GM19438 (cell line): ENCODE measurements around the gene CYBA.
A peak's percentile ranks its signal among the peaks of the same experiment; 100 is the strongest.

ENCODE experiments used
- ATAC-seq: cut with Tn5 transposase; IDR thresholded peaks from one replicate; pipeline ENCODE4 v1.9.1; 2021; ENCODE audit warnings: low read depth; ENCODE audit not compliant: unreplicated experiment

CYBA gene

DNA sequence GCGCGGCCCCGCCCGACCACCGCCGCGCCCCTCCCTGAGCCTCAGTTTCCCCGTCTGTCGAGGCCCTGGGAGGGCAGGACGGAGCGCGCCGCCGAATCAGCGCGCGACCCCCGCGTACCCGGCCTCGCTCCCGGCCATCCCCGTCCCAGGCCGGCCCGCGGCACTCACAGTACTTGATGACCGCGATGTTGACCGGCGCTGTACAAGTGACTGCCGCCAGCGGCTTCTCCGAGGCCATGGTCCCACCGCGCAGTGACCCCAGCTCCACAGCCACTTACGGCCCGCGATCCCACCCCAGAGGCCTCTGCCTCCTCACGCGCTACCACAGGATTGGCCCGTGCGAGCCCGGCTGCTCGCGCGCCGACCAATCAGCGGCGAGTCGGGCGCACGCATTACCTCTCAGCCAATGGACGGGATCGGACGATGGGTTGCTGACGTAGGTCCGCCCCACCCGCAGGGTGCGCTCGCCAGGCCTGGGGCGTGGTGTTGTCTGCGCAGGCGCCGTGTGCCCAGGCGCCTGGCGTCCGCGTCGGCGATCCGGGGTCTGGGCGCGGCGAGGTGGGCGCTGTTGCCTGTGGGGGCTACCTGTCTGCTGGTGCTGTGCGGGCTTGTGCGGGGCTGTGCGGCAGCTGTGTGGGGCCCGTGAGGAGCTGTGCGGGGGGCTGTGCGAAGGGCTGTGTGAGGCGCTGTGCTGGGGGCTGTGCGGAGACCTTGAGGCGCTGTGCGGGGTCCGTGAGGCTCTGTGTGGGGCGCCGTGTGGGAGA, 12.2 kb upstream of the CYBA start, which contains the start of gene MVD:
TSS of gene MVD (minus strand) at position 249 of the 764 bp plus-strand sequence. CDS start at position 238, 11 bp downstream.
- peak; percentile 92 for ATAC-seq

DNA sequence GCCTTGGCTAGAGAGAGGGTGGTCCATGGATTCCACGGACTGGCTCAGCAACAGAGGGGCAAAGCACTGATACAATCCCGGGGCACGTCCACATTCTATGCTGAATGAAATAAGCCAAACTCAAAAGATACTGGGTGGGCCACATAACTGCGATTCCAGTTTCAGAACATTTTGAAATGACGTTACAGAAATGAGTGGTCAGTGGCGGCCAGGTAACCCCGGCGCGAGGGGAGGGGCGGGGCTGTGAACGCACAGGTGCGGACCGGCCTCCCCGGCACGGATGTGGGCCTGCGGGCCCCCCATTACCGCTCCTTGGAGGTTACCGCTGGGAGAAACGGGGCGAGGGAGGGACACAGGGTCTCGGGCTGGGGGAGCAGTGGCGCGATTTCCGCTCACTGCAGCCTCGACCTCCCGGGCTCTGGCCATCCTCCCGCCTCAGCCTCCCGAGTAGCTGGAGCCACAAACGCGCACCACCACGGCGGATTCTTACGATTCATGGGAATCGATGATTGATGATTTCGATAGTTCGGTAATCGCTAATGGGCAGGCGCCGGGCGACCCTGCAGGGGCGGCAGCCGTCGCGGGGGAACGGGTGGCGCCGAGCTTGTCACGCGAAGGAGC, 11.5 kb upstream of the CYBA start:
- peak; percentile 4 for ATAC-seq

DNA sequence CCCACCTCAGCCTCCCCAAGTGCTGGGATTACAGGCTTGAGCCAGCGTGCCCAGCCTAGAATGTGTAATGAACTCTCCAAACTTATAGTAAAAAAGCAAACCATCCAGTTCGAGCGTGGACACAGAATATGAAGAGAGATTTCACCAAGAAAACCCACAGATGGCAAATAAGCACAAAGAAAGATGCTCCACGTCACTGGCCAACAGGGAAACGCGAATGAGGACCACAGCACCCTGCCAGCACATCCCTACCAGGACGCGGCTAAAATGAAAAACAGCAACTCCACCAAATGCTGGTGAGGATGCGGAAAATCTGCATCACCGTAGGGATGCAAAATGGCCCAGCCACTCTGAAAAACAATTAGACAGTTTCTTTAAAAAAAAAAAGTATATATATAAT, 10.6 kb upstream of the CYBA start:
- ATAC-seq: no peak

DNA sequence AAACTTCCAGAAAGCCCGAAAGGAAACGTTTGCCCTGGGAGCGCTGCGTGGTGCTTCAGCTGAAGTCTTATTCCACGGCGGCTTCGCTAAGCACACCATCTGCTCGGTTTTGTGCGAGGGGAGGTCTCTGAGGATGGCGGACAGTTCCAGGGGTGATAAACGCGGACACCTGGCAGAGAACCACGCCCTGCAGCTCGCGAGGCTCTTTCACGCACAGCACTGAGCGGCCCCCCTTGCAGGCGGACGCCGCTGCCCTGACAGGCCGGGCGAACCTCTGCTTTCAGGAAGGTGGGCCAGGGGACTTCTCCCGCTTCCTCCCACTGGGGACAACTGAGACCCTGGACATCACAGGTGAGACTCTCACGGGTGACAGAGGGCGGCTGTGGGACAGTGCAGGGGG, 8.3 kb upstream of the CYBA start:
- no peak for ATAC-seq

DNA sequence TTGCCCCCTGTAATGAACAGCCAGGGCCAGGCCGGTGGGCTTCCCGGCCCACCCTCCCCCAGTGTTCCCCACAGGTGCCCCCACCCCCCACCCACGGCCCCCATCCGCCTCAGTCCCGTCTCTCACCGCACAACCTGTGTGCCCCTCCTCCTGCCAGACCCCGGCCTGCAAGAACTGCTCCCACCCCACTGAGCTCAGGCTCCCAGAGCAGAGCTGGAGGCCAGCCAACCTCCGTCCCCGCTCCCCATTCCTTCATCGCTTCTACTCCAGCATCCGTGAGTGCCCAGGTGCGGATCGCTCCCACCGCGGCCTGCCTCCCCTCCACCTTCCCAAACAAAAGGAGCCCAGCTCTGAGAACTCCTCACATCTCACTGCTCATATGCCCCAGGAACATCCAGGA, 7.9 kb upstream of the CYBA start:
- no peak for ATAC-seq

DNA sequence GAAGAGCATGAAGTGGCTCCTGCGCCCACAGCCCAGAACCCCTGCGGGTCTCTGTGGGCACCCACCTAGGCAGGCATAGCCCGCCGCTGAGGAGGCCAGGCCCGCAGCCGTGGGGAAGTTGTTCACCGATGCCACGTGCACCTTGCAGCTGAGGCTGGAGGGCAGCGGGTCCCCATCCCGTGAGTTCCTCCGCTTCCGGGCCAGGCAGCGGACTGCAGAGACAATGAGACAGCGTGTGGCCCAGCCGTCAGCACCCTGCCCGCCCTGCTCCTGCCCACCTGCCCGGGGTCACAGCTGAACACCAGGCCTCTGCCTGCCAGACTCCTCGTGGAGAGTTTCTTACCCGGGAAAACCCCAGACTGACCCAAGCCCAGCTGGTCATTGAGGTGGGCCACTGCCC, 6.5 kb upstream of the CYBA start:
- ATAC-seq: no peak

DNA sequence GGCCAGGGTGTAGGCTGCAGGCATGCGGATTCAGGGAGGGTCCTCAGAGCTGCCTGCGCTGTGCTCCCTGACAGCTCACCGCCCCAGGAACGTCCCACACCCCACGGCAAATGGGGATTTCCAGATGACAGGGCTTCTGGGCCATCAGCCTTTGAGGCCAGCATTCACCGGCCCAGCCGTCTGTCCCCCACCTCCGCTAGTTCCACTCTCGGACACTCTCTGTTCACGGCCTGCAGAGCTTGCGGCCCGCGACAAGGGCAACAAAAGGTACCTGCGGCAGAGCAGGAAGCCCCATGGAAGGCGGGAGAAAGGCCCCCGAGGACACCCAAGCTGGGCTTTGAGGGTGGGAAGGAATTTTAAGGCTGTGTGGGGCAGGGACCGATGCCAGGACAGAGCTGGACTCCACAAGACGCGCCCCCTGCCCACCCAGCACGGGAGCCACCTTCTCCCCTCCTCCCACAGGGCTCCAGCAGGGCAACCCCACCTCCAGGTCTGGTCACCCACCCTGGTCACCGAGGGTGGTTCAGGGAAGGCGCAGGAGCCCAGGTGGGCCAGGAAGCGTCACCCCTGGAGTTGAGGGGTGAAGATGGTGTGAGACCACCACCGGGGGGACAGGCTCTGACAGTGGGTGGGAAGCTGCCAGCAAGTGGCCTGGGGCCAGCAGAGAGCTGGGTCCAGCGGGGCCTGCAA, 5.6 kb upstream of the CYBA start:
- no peak for ATAC-seq

DNA sequence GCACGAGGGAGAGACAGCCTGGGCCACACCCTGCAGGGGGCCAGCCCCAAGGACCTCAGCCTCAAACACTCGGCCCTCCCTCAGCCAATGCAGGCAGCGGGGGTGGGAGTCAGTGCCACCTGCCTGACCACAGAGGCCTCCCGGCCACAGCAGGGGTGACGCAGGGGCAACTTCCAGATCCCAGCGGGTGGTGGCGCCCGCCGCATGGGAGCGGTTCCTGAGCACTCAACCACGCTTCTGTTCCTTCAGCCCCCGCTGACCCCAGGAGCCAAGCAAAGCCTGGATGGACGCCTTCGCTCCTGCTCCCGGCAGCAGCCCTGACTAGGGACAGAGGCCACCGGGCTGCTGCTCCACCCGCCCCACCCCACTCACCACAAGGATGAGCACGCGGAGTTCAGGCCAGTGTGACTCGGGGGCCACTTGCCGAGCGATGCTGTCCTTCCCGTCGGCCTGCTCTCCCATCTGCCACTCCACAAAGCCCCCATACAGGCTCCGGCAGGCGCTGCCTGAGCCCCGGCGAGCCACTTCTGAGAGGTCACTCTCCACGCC, 5.0 kb upstream of the CYBA start:
- ATAC-seq: no peak

DNA sequence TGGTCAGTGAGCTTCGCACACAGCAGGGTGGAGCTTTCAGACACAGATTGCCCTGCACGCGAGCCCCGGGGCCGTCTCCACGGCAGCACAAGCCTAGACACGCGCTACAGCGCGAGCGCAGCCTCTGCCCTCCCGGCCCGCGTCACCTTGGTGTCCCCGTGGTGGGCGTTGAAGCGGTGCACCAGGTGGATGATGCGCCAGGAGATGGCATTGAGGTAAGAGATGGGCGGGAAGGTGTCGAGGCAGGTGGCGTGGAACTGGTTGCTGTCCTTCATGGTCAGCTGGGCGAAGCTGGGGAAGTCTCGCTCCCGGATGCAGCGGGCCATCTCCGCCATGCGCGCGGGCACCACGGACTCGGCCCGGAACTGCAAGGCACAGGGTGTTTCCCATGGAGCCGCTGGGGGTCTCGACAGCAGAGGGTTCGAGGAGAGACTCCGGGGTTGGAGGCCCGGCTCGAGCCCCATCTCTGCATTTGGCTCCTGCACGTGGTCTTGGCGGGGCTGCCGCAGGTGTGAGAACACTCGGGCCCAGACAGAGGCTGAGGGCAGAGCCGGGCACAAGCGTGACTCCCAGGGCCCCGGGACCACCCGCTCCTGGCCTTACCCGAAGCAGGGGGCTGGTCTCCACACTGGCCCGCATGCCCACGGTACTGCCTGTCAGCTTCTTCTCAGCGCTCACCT, 4.3 kb upstream of the CYBA start:
- no peak for ATAC-seq

DNA sequence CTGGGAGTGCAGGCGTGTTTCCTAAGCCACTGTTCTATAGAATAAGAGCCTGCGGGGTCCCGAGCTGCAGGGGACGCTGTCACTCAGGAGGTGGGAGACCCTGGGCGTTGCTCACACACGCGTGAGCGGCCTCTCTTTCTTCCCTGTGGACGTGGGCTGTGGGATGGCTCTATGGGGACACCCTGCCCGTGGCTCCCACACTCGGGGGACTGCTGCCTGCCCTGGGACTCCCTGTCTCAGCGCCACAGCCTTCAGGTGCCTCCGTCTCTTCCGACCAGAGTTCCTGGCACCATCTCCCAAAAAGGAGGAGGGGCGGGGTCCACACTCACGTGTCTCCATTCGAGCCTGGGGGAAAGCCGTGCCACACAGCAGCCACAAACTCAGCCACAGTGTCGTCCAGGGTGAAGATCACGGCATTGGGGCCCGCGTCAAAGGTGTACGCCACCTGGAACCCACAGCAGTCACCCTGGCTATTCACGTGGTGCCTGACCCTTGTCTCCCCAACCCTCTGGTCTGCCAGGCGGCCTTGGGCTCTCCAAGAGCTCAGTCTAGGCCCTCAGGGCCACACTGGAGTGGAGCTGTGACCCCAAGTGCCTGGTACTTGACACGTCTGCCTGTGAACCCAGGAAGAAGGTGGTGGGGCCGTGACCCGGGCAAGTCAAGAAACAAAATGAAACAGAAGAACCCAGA, 3.7 kb upstream of the CYBA start:
- no peak for ATAC-seq

DNA sequence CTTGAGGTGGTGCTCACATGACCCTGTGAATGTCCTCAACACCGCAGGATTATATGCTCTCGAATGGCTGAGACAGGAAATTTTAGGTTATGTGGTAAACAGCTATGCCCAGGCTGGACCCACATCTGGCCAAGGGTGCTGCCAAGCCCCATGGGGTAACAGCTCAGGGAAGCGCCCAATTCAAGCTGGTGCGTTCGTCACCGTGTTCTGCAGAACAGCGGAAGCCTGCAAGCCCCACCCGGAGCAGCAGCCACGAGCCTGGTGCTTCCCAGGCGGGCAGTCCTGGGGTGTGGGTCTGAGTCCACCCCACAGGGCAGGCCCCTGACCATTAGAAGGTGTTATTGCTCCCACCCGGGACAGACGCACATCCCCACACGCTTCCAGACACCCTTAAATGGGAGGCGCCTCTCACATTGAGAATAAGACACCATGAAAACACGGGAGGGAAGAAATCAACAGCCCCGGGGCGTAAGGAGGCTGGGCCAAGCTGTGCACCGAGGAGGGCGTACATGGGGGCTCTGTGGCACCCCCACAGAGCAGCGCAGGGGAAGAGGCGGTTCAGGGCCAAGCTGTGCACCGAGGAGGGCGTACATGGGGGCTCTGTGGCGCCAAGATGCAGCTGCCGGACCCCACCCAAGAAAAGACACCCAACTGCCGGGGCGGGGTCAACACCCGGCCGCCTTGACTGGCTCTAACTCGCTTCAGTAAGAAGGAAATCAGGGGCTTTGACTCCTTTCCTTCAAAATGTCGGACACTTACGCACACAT, 2.9 kb upstream of the CYBA start:
- ATAC-seq: no peak

DNA sequence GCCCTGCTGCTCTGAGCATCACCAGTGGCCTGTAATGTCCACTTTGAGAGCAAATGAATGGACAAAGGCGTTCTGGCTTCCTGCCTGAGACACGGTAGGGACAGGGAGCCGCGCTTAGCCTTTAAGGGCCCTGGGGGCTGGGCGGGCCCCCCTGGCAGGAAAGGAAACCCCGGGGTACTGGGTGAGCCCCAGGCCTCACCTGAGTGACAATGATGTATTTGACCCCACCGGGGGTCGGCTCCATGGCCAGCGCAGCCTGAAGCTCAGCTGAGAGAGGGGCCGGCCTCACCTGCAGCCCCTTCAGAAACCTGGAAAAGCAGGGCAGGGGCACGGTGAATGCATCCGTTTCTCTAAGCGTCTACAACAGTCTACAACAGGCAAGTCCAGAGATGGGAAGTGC, 2.2 kb upstream of the CYBA start:
- ATAC-seq: no peak

DNA sequence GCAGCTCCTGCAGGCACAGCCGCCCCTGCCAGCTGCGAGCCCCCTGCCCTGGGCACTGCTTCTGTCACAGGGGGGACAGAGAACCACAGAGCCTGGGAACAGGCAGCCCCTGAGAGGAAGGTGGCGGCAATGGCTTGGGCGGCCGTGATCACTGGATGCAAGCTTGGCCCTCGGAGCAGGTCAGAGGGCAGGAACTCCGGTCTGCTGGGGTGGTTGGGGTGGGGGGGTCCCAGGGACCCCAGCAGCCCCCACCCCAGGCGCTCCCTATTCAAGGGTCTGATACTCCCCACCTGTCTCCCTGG, 1.9 kb upstream of the CYBA start:
- no peak for ATAC-seq

DNA sequence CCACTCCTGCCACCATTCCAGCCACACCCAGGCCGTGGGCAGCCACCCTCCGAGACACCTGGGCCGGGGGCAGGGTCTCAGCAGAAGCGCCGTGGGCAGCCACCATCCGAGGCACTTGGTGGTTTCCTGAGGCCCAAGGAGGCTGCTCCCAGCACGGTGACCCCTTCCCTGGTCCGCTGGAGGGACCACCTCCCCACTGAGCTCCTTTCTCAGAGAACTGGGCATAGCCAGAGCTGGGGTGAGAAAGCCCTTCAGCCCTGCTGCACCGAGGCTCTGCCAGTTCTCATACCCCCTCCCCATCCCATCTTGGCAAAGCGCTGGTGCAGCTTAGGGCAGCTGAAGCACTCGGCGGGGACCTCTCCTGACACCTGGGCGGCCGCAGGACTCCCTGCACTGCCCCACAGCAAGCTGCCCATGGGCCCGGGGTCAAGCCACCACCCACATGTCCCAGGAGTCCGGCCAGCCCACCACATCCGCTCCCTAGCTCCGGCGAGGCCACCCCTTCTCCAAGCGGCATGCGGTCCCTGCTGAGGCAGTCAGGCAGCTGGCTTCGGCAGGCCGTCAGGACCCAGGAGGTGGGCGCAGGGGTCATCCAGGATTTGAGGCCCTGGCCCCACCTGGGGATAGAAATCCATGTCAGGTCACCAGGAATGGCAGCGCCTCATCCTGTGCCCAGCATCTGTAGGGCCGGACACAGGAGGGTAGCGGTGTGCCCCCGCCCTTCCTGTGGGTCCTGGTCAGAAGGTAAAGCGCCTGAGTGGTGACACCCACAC, 1.3 kb upstream of the CYBA start:
- ATAC-seq: no peak

DNA sequence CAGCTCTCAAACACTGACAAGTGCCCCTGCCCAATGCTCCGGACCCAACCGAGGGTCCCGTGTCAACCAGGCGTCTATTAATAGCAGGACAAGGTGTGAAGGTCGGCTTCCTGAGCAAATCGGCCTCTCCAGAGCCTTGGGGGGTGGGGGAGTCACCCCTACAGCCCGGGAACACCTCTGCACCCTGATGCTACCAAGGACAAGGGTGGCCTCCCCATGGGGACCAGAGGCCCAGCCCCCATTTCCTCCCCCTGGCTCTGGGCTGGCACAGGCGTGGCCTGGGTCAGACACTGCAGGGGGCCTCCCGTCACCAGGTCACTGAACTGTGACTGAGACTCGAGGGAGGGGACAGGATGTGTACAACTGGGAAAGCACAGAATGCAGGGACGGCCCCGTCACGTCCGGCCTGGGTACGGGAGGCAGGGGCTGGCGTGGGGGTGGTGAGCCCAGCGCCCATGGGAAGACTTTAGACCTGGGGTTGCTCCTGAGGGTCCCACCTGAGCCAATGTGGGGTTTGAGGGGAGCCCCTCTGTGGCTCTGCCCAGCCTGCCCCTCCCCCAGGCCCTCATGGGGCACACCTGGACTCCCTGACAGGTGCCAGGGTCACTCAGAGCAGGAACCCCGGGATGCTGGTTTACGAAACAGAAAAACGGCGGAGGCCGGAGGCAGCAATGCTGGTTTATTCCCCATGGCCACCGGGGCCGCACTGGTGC, 579 bp upstream of the CYBA start:
- peak; percentile 63 for ATAC-seq

DNA sequence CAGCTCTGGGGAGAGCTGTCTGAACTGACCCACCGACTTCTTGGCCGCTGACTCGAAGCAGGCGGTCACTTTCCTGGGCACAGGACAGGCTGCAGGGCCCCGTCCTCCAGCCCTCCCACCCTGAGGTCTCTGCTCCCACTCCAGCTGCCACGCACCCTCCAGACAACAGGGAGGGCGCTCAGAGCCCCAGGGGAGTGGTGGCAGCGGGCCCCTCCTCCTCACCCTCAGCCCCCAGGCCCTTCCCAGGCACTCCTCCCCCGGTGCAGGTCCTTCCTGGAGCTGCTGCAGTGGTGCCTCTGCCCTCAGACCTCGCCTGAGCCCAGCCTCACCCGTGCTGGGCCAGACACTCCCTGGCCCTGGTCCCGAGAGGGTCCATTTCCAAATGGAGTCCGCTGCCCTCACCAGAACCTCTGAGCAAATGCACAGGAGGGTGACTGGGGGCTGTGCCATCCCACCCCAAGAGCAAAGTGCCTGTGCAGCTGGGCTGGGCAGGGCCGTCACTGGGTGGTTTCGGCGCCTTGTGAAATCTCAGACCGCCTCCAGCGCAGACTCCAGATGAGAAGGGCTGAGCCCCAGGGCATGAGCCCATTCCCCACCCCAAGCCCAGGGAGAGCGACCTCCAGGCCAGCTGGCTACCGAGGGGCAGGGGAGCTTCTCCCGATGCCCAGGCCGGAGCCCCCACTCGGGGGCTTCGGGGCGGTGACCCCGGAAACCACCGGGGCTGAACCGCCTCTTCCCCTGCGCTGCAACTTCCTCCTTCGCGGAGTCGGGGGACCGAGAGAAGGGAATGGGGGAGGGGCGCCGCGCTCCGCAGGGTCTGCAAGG, 717 bp downstream of the CYBA start:
- peak; percentile 15 for ATAC-seq

DNA sequence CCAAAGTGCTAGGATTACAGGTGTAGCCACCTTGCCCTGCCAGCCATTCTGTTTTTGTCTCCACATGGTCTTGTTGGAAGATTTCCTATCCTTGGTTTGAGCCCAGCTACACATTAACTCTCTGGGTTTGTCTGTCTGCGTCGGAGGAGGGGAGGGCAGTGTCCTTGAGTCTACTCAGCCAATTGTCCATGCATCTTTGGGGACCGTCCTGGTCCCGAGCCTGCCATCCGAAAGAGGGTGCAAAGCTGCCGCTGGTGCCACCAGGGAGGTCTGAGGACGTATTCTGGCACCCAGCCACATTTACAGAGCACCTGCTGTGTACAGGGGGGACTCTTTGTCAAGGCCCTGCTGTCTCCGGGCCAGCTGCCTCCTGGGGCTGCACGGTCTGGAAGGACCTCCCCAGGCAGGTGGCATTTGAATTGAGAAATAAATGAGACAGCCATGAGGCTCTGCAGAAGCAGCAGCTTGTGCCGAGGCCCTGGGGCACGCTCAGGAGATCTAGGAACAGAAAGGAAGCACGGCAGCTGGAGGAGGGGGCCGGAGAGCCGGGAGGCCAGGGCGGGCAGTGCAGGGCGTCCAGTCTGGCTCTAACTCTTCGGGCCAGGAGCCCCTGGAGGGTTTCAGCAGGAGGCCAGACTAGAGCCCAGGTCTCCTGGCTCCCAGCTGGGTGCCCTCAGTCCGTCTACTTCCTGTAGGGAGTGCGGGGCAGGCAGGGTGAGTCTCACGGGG, 1.5 kb downstream of the CYBA start:
- ATAC-seq: no peak
